ENCODE results near the gene RIBC2. TPM values are rescaled to one million over a fixed set of nuclear protein-coding genes. Genes with fewer than 3 reads are reported as not detected.

The RIBC2 gene
- total and polyA plus RNA-seq, 11 donors = 0.07 to 1.0 TPM; not detected in 9

GRCh38 chr22:45376703-45377102 is 36.8 kb upstream of the RIBC2 start:
- no peak overlapping the region for H3K4me3 ChIP-seq
- intact Hi-C loops (cut with DNase I) = no loop called here
- 61 to 79% (median 65%) methylated on average over 1 of the region's 1 CpG for WGBS, 4 donors

GRCh38 chr22:45381348-45381747 is 32.1 kb upstream of the RIBC2 start:
- H3K27me3 ChIP-seq = peaks cover 0 to 6% (median 0%) of the 10 kb centered on the region in 9 donors
- ATAC-seq = no peak
- no peak overlapping the region for H3K4me3 ChIP-seq
- no peak for DNase-seq
- H3K36me3 ChIP-seq = no peaks in the 10 kb centered on the region
- 87 to 100% (median 93%) methylated on average over 2 of the region's 2 CpGs for WGBS, 4 donors
- TF ChIP-seq CTCF (IDR thresholded peaks at IDR 0.05) = no peak
- no peak for TF ChIP-seq POLR2A (IDR thresholded peaks at IDR 0.05)
- peaks cover 0 to 9% (median 0%) of the 10 kb centered on the region in 12 donors for H3K4me1 ChIP-seq
- intact Hi-C loops (cut with DNase I) = loop anchor here in 1 of 10 donors (10.0 kb wide), 1 partner anchor 327 kb away; no protein-coding TSS in a partner anchor
- H3K9me3 ChIP-seq = no peaks in the 10 kb centered on the region
- H3K27ac ChIP-seq = no peak overlapping the region

More at GRCh38 chr22:45376703-45377102, 36.8 kb upstream of the RIBC2 start:
- Histone ChIP-seq H3K27me3 (no peaks in the 10 kb centered on the region), H3K4me1 (peaks cover 0 to 9% (median 0%) of the 10 kb centered on the region in 12 donors), H3K36me3 (no peaks in the 10 kb centered on the region), H3K27ac (no peak overlapping the region), H3K9me3 (no peaks in the 10 kb centered on the region)
- DNase-seq = peak in 2 of 5 donors; percentile 11 to 47
- no peak for ATAC-seq
- TF ChIP-seq CTCF (IDR thresholded peaks at IDR 0.05) = no peak
- no peak for TF ChIP-seq POLR2A (IDR thresholded peaks at IDR 0.05)

GRCh38 chr22:45389546-45389945 is 23.9 kb upstream of the RIBC2 start:
- no peak for DNase-seq
- 84 to 91% (median 85%) methylated on average over 3 of the region's 3 CpGs for WGBS, 4 donors
- TF ChIP-seq POLR2A (IDR thresholded peaks at IDR 0.05) (no peak), CTCF (IDR thresholded peaks at IDR 0.05) (no peak)

GRCh38 chr22:45397806-45398205 is 15.7 kb upstream of the RIBC2 start:
- H3K4me3 ChIP-seq = no peak overlapping the region

More at GRCh38 chr22:45389546-45389945, 23.9 kb upstream of the RIBC2 start:
- H3K36me3 ChIP-seq = no peaks in the 10 kb centered on the region
- H3K27ac ChIP-seq = no peak overlapping the region
- no peaks in the 10 kb centered on the region for H3K9me3 ChIP-seq
- peaks cover 0 to 10% (median 0%) of the 10 kb centered on the region in 9 donors for H3K27me3 ChIP-seq
- H3K4me3 ChIP-seq = no peak overlapping the region
- intact Hi-C loops (cut with DNase I) = loop anchor here in 1 of 10 donors (10.0 kb wide), 1 partner anchor 335 kb away; no protein-coding TSS in a partner anchor
- ATAC-seq = no peak
- no peaks in the 10 kb centered on the region for H3K4me1 ChIP-seq

More at GRCh38 chr22:45397806-45398205, 15.7 kb upstream of the RIBC2 start:
- peak in 3 of 12 donors; percentile 6 to 31 (median 28) for TF ChIP-seq CTCF (IDR thresholded peaks at IDR 0.05)
- TF ChIP-seq POLR2A (IDR thresholded peaks at IDR 0.05) = no peak
- ATAC-seq (no peak), DNase-seq (no peak)
- WGBS, 4 donors = 79 to 86% (median 82%) methylated on average over 2 to 5 of the region's 5 CpGs
- H3K27me3 ChIP-seq = peaks cover 0 to 4% (median 0%) of the 10 kb centered on the region in 9 donors
- H3K4me1 ChIP-seq = no peaks in the 10 kb centered on the region
- H3K27ac ChIP-seq = no peak overlapping the region
- H3K36me3 ChIP-seq = no peaks in the 10 kb centered on the region
- intact Hi-C loops (cut with DNase I) = no loop called here
- H3K9me3 ChIP-seq = no peaks in the 10 kb centered on the region
